ENCODE data around the gene TTC22.

TTC22 gene

DNA sequence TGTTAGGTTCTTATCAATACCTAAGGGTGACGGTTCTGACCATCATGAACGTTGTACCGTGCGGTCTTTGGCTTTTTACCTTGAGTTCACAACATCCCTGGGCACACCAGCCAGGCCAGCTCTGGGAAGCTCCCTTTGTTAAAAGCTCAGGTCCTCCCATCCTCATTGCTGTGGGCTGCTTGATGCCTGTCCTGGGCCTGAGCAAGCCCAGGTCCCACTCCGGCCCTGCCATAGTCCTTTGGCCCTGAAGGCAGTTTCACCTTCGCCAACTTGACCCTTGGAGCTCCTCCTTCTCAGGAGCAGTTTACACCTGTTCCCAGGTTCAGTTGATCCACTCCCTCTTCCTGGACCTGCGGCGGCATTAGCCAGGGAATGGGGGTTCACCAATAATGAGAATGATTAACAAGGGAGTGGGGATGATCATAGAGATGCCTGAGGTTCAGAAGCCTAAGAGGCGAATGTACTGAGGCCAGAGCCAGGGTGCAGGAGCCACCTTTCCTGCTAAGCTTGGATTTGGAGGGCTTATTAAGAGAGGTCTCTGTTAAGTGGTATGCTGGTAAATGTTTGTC is 45.7 kb upstream of the TTC22 start:
- DNase-seq, result no peak
- Histone ChIP-seq H3K27me3 (no peaks in the 10 kb centered on the region), H3K4me3 (ENCODE audit: low read depth, low read length) (no peak overlapping the region), H3K4me1 (no peaks in the 10 kb centered on the region), H3K9me3 (no peaks in the 10 kb centered on the region), H3K36me3 (peaks cover 12% of the 10 kb centered on the region)
- TF ChIP-seq, protein P1, sequence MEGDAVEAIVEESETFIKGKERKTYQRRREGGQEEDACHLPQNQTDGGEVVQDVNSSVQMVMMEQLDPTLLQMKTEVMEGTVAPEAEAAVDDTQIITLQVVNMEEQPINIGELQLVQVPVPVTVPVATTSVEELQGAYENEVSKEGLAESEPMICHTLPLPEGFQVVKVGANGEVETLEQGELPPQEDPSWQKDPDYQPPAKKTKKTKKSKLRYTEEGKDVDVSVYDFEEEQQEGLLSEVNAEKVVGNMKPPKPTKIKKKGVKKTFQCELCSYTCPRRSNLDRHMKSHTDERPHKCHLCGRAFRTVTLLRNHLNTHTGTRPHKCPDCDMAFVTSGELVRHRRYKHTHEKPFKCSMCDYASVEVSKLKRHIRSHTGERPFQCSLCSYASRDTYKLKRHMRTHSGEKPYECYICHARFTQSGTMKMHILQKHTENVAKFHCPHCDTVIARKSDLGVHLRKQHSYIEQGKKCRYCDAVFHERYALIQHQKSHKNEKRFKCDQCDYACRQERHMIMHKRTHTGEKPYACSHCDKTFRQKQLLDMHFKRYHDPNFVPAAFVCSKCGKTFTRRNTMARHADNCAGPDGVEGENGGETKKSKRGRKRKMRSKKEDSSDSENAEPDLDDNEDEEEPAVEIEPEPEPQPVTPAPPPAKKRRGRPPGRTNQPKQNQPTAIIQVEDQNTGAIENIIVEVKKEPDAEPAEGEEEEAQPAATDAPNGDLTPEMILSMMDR (IDR thresholded peaks at IDR 0.05; ENCODE audit: low read depth, low read length), result no peak

DNA sequence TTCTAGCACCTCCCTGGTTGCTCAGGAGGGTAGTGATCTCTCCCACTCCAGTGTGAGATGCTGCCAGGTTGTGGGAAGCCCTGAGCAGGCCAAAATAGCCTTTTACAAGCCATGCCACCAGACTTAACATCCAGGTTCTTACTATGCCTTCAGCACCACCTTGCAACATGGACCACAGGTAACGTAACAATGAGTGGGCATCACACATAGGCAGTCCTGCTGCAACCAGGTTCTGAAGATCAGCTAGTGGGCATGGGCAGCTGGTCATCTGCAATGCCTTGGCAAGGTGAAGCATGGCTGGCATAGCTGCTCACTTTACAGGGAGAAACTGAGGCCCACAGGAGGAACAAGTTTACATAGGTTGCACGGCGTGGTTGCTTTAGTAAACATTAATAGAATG is 45.2 kb upstream of the TTC22 start:
- Histone ChIP-seq H3K9me3 (no peaks in the 10 kb centered on the region), H3K4me1 (no peaks in the 10 kb centered on the region), H3K36me3 (peaks cover 11% of the 10 kb centered on the region), H3K4me3 (ENCODE audit: low read depth, low read length) (no peak overlapping the region), H3K27me3 (no peaks in the 10 kb centered on the region)
- TF ChIP-seq, protein P1 (IDR thresholded peaks at IDR 0.05; ENCODE audit: low read depth, low read length), result no peak
- DNase-seq, result no peak

DNA sequence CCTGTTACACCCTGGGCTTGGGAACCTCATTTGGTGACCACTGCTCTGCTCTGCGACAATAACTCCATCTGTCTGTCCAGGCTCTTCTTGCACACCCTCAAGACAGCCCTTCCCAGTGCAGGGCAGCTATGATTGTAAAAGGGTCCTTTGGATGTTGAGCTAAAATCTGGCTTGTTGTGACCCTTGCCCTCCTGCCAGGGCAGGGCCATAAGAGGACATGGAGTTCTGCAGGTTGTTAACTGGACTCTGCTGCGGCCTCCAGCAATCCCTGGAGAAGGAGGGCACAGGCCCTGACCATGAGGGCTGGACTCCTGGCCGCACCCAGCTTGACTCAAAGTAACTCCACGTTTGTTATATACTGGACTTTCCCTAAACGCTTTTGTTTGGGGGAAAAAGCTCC is 44.6 kb upstream of the TTC22 start:
- Histone ChIP-seq H3K4me3 (ENCODE audit: low read depth, low read length) (no peak overlapping the region), H3K36me3 (peaks cover 8% of the 10 kb centered on the region), H3K9me3 (no peaks in the 10 kb centered on the region), H3K27me3 (no peaks in the 10 kb centered on the region), H3K4me1 (no peaks in the 10 kb centered on the region)
- no peak for DNase-seq
- TF ChIP-seq, protein P1 (IDR thresholded peaks at IDR 0.05; ENCODE audit: low read depth, low read length), result no peak

DNA sequence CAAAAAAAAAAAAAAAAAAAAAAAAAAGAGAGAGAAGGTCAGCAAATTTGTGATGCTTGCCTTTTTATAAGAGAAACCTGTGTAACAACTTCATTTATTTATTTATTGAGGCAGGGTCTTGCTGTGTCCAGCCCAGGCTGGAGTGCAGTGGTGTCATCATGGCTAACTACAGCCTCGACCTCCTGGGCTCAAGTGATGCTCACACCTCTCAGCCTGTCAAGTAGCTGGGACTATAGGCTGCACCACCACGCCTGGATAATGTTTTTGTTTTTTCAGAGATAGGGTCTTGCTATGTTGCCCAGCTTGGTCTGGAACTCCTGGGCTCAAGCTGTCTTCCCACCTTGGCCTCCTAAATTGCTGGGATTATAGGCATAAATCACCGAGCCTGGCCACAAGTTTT is 43.4 kb upstream of the TTC22 start:
- TF ChIP-seq, protein P1 (IDR thresholded peaks at IDR 0.05; ENCODE audit: low read depth, low read length), result no peak
- H3K27me3 ChIP-seq, result no peaks in the 10 kb centered on the region
- H3K9me3 ChIP-seq, result no peaks in the 10 kb centered on the region
- no peak for DNase-seq
- H3K4me3 ChIP-seq (ENCODE audit: low read depth, low read length), result no peak overlapping the region
- no peaks in the 10 kb centered on the region for H3K4me1 ChIP-seq
- no peaks in the 10 kb centered on the region for H3K36me3 ChIP-seq

DNA sequence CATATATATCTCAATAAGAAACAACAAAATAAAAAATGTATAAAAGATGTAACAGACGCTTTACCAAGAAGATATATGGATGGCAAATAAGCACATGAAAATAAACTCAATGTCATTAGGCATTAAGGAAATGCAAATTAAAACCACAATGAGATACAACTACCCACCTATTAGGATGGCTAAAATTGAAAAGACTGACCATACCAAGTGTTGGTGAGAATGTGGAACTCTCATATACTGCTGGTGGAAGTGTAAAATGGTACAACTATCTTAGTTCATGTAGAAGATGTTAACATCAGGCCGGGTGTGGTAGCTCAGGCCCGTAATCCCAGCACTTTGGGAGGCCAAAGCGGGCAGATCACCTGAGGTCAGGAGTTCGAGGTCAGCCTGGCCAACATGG is 42.3 kb upstream of the TTC22 start:
- Histone ChIP-seq H3K4me1 (no peaks in the 10 kb centered on the region), H3K4me3 (ENCODE audit: low read depth, low read length) (no peak overlapping the region), H3K27me3 (no peaks in the 10 kb centered on the region), H3K9me3 (no peaks in the 10 kb centered on the region), H3K36me3 (no peaks in the 10 kb centered on the region)
- DNase-seq, result no peak
- TF ChIP-seq, protein P1 (IDR thresholded peaks at IDR 0.05; ENCODE audit: low read depth, low read length), result no peak

DNA sequence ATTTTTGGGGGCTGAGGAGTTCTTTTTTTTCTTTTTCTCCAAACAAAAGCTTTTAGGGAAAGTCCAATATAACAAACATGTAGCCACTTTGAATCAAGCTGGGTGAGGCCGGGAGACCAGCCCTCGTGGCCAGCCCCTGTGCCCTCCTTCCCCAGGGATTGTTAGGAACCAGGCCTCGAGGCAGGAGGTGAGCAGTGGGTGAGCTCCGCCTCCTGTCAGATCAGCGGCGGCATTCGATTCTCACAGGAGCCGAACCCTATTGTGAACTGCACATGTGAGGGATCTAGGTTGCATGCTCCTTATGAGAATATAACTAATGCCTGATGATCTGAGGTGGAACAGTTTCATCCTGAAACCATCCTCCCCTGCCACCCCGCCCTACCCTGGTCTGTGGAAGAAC is 41.8 kb upstream of the TTC22 start:
- Histone ChIP-seq H3K27me3 (no peaks in the 10 kb centered on the region), H3K36me3 (no peaks in the 10 kb centered on the region), H3K4me3 (ENCODE audit: low read depth, low read length) (no peak overlapping the region), H3K9me3 (no peaks in the 10 kb centered on the region), H3K4me1 (no peaks in the 10 kb centered on the region)
- DNase-seq, result no peak
- TF ChIP-seq, protein P1 (IDR thresholded peaks at IDR 0.05; ENCODE audit: low read depth, low read length), result no peak
